GM19328 (cell line): ENCODE results near the gene DDX60.
"Not testable (repeated sequence)": the region's sequence is repeated elsewhere in the genome, so short reads cannot be mapped to it uniquely, and the experiment has no call there.

Experiments used
- ATAC-seq: cut with Tn5 transposase; IDR thresholded peaks from one replicate; pipeline ENCODE4 v1.9.1; 2021; ENCODE audit warnings: mild to moderate bottlenecking, moderate library complexity; ENCODE audit not compliant: unreplicated experiment

Gene DDX60

DNA sequence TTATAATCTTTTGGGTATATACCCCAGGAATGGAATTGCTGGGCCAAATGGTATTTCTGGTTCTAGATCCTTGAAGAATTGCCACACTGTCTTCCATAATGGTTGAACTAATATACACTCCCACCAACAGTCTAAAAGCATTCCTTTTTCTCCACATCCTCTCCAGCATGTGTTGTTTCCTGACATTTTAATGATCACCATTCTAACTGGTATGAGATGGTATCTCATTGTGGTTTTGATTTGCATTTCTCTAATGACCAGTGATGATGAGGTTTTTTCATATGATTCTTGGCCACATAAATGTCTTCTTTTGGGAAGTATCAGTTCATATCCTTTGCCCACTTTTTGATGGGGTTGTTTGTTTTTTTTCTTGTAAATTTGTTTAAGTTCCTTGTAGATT is 105.0 kb downstream of the DDX60 start:
- ATAC-seq = not testable (repeated sequence)

DNA sequence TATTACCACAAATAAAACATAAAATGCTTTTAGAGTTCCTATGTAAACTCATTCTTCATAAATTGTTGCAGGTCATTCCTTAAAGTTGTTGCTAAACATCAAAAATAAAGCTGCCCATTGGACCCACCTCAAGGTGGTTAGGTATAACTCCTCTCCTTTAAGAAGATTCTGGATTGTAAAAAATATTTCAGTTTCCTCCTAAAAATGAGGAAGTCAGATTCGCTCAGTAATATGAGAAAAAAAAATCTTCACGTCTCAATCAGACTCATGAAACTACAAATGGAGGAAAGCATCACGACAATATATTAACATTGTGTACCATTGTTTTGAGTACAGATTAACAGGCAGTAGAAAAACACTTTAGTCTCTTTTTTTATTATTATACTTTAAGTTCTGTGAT is 105.9 kb downstream of the DDX60 start:
- no peak for ATAC-seq

DNA sequence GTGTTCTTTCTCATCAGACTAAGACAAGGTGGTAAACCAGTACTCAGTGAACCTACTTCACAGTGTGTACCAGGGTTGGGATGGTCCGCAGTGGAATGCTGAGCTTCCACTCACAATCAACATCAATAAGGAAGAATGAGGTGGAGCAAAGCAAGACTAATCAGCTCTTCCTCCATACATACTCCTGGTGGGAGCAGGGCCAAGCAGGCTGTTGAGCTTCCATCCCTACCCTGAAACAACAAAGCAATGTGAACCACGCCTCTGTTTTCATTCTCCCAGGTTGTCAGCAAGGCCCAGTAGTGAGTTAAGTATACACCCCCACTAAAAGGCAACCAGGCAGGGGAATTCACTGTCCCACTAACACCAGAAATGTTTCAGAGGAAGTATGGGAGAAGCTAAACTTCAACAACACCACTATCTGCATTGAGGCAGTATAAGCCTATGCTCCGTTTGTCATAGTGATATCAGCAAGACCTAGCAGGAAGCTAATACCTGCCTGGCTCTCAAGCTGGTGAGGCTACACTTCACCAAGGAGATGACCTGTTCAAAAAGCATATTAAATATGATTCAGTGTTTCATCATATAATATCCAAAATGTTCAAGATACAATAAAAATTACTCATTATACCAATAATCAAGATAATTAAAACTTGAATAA is 109.5 kb downstream of the DDX60 start:
- no peak for ATAC-seq

DNA sequence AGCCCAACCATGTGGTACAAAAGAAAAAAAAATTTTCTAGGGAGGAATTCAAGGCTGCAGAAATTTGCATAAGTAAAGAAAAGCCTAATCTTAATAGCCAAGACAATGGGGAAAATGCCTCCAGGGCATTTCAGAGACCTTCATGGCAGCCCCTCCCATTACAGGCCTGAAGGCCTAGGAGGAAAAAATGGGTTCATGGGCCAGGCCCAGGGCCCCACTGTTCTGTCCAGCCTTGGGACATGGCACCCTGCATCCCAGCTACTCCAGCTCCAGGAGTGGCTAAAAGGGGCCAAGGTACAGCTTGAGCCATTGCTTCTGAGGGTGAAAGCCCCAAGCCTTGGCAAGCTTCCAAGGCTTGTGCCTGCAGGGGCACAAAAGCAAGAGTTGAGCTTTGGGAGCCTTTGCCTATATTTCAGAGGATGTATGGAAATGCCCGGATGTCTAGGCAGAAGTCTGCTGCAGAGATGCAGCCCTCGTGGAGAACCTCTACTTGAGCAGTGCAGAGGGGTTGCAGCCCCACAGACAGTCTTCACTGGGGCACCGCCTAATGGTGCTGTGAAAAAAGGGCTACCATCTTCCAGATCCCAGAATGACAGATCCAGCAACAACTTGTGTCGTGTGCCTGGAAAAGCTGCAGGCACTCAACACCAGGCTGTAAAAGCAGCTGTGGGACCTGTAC is 115.2 kb downstream of the DDX60 start:
- ATAC-seq = no peak

DNA sequence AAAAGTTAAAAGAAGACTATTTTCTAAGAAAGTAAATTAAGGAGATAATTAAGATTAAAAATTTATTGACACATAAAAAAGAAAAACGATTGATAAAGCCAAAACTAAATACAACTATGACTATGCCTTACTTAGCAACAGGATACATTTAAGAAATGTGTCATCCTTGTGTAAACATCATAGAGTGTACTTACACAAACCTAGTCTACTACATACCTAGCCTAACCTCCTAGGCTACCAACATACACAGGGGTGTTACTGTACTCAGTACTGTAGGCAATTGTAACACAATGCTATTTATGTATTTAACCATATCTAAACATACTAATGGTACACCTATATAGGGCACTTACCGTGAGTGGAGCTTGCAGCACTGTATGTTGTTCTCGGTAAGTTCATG is 117.9 kb downstream of the DDX60 start:
- ATAC-seq = no peak

DNA sequence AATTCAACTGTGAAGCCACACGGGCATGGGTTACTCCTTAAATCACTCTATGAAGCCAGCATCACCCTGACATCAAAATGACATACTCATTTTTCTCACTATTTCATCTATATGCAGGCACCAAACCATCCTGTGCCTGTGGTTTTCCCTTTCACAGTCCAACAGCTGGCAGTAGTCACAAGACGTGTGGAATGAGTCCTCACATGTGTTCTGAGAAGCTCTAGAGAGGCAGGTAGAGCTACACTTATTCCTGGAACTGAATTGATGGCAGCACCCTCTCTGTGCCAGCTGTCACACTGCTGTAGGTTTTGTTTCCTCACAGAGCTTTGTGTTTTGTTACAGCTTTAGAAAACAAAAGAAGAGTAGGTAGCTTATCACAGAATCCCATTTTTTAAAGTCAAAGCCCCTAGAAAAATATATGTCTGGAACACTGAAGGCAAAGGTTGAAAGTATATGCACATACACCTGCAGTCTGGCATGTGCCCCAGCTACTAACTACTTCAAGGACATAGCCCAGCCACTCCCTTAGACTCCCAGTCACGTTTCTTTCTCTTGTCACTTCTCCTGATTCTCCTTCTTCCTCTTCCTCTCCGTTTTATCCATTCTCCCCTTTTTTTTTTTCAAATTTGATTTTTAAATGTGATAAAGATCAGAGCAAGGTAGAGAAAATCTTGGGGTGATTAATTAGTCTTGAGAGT is 119.1 kb downstream of the DDX60 start:
- ATAC-seq = no peak

DNA sequence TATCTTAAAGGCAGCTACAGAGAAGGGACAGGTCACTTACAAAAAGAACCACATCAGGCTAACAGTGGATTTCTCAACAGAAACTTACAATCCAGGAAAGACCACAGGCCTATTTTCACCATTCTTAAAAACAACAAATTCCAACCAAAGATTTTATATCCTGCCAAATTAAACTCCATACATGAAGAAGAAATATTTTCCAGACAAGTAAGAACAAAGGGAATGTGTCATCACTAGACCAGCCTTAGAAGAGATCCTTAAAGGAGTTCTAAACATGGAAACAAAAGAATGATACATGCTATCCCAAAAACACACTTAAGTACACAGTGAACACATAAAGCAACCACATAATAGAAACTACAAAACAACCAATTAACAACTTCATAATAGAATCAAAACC is 120.6 kb downstream of the DDX60 start:
- ATAC-seq = no peak

DNA sequence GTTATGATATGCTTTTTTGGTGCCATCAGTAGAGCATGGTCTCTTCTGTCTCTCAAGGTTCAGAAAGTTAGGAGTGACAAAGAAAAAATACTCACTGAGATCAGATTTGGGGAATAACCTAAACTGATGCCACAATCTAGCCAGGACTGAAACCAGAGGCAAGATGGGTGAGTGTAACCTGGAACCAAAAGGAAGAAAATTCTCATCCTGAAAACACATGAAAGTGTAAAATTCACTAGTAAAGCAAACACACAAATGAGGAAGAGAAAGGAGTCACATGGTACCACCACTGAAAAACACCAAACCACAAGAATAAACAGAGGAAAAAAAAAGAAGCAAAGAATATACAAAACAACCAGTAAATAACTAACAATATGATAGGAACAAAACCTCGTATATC is 129.8 kb downstream of the DDX60 start:
- ATAC-seq = peak; percentile 58

DNA sequence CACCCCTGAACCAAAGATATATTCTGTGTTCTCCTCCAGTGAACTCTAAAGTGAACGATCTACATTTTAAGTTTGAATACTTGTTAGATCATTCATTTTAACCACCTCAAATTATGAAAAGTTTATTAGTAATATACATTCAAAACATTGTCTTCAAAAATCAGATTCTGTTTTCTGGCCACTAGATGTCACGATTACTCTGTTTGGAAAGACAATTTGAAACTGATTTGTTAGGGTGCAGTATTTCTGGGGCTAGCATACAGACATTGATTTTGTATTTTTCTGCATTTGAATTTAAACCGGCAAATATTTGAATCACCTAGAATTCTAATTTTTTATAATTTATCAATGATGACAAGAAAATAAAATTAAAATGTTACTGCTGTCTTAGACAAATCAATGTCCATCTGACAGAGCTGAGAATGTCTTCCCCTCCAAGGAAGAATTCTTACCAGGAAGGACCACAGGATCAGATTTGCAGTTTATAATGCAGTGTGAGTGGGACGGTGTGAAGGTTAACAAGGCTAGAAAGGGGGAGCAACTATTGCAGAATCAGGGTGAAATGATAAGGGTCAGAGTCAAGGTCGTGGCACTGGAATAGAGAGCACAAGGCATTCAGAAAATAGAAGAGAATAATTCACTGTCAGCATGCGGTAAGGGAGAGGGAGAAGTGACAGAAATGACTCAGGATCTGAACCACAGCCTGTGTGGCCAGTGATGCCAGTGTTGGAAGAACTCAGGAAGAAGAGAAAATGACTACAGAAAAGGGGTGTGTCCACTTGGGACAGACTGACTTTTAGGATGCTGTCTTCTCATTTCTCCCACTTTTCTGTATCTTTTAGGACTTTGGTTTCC is 134.6 kb downstream of the DDX60 start:
- no peak for ATAC-seq

DNA sequence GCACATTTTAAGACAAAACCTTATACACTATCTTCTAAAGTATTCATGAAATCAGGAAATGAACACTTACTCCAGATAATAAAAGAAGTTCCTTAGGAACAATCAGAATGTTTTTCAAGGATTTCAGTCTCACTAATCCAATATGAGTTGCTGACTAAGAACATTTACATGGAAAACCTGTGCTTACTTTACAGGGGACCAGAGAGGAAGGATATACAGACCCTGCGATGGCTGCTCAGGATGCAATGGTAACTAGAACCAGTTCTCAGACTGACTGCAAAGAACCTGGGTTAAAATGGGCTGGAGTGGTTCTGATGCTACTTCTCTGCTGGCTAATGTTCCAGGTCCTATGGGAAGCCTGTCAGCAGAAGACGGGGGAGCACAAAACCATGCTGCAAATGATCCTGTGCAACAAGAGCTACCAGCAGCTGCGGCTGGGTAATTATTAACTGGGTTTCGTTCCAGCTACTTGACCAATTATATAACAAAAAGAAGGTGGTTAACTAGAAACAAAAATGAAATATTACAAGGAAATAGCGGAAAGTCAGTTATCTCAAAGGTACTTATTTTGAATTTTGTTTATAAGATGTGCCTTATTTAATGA is 140.9 kb downstream of the DDX60 start:
- no peak for ATAC-seq

DNA sequence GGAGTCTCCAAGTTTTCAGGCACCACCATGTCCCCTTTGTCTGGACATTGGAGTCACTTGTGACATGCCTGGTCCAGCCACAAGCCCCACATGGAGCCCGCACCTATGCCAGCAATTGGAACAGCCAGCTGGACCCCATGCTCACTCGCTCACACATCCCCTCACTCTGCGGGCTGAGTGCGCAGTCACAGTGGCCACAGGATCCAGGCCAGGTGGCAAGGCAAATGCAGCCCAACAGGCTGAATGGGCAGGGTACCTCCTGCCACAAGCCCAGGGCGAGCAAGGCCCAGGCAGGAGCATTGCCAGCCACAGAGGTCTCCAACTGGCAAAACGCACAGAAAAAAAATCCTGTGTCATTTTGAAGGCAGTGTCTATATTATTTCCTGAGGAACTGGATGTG is 144.2 kb downstream of the DDX60 start:
- no peak for ATAC-seq

DNA sequence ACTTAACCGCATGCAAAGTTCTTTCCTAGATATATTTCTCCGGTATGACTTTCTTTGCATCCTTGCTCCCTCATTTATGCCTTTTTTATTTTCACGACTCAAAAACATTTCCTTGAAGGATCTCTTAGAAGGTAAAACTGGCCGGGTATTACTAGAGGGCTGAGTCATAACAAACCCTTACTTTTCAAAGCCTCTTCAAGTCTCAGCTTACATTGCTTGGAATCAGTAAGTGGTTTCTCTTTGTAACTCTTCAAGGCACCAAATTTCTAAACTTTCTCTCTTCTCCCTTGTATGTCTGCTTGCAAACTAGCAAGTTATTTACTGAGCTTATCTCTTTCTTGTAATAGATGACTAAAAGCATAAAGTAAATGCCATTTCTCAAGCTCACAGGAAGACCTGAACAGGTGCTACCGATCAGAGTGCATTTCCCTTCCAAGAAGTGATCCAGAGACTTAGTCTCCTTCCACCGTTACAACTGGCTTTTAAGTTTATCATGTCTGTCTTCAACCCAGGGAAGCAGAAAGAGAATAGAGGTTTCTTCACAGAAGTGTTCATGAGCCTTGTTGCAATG is 150.8 kb downstream of the DDX60 start:
- ATAC-seq = no peak
